Erythroblast (primary cell): Measurements from ENCODE around the gene ZNF827.

ENCODE experiments used
- GATA1 ChIP-seq: IDR thresholded peaks from 2 replicates; pipeline ENCODE4 v1.6.1; 2011; ENCODE audit warnings: low read depth, mild to moderate bottlenecking, control low read depth, low read length, moderate library complexity
- POLR2A ChIP-seq: IDR thresholded peaks from 2 replicates; pipeline ENCODE4 v1.6.1; 2011; ENCODE audit warnings: mild to moderate bottlenecking, low read length

GRCh38 chr4:145830699-145831098 is 107.9 kb downstream of the ZNF827 start:
- TF ChIP-seq POLR2A (no peak), GATA1 (no peak)
